Erythroblast (primary cell): Measurements from ENCODE around the gene BMP3.

Experiments used
- GATA1 ChIP-seq: IDR thresholded peaks from 2 replicates; pipeline ENCODE4 v1.6.1; 2011; ENCODE audit warnings: low read depth, mild to moderate bottlenecking, control low read depth, low read length, moderate library complexity
- POLR2A ChIP-seq: IDR thresholded peaks from 2 replicates; pipeline ENCODE4 v1.6.1; 2011; ENCODE audit warnings: mild to moderate bottlenecking, low read length

DNA sequence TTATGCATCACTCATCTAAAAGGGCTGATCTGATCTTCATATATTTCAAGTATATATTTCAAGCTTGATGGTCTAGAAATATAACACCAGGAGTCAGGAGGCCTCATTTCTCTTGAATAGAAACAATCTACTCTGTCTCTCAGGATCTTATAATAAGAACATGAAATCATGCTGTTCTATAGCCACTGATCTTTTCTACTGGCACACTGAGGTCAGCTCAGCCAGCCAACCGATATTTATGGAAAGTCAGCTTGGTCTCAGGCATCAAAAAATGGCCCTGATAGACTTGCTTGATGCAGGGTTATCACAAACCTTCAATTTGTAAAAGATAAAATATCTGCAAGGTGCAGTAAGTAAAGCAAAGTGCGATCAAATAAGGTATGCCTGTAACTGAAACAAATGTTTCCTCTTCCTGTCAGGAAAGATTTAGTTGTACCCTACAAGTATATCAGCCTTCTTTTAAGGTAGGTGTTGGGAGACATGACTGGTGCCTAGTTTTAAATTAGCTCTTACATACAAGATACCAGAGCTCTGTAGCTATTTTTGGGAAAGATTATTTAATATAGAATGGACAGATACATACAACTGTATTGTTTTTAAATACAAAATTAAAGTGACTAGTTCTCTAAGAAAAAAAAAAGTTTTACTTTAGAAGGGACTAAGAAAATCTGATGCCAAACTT is 63.4 kb downstream of the BMP3 start:
- TF ChIP-seq POLR2A (no peak), GATA1 (no peak)
